Erythroblast (primary cell): ENCODE measurements around the gene ADCY4.

Source experiments
- DNase-seq, 2 experiments: peaks; one replicate each; lab custom pipeline; 2025; lab: John Stamatoyannopoulos, UW
- GATA1 ChIP-seq: IDR thresholded peaks from 2 replicates; pipeline ENCODE4 v1.6.1; 2011; ENCODE audit warnings: low read depth, mild to moderate bottlenecking, control low read depth, low read length, moderate library complexity
- POLR2A ChIP-seq: IDR thresholded peaks from 2 replicates; pipeline ENCODE4 v1.6.1; 2011; ENCODE audit warnings: mild to moderate bottlenecking, low read length

Gene ADCY4

GRCh38 chr14:24338843-24339242 lies 4.0 kb upstream of the ADCY4 start:
- DNase-seq, result no peak
- TF ChIP-seq POLR2A, result no peak
- no peak for TF ChIP-seq GATA1

GRCh38 chr14:24337824-24338175 lies 2.9 kb upstream of the ADCY4 start:
- TF ChIP-seq POLR2A, result no peak
- TF ChIP-seq GATA1, result no peak
- no peak for DNase-seq

GRCh38 chr14:24337144-24337823 lies 2.4 kb upstream of the ADCY4 start:
- TF ChIP-seq GATA1, result no peak
- TF ChIP-seq POLR2A, result no peak
- no peak for DNase-seq

GRCh38 chr14:24335461-24336171 lies 745 bp upstream of the ADCY4 start:
- TF ChIP-seq GATA1, result no peak
- TF ChIP-seq POLR2A, result no peak

GRCh38 chr14:24332268-24332993 lies 2.4 kb downstream of the ADCY4 start:
- TF ChIP-seq GATA1 (no peak), POLR2A (no peak)
- DNase-seq, result peak; percentile 67 to 77

More at GRCh38 chr14:24335461-24336171, 745 bp upstream of the ADCY4 start:
- DNase-seq, result no peak

GRCh38 chr14:24331731-24332267 lies 3.1 kb downstream of the ADCY4 start:
- TF ChIP-seq POLR2A (no peak), GATA1 (no peak)
- no peak for DNase-seq

- DNase-seq, result no peak
- TF ChIP-seq GATA1, result no peak
- TF ChIP-seq POLR2A, result no peak
Measured at GRCh38 chr14:24330973-24331674, 3.7 kb downstream of the ADCY4 start.

- DNase-seq, result peak; percentile 34 to 37
Measured at GRCh38 chr14:24329736-24330135, 5.1 kb downstream of the ADCY4 start.

GRCh38 chr14:24329073-24329663 lies 5.7 kb downstream of the ADCY4 start:
- no peak for TF ChIP-seq POLR2A
- TF ChIP-seq GATA1, result no peak
- no peak for DNase-seq

More at GRCh38 chr14:24329736-24330135, 5.1 kb downstream of the ADCY4 start:
- no peak for TF ChIP-seq GATA1
- no peak for TF ChIP-seq POLR2A

GRCh38 chr14:24327914-24328313 lies 7.0 kb downstream of the ADCY4 start:
- peak; percentile 24 to 45 for DNase-seq

- no peak for TF ChIP-seq GATA1
- TF ChIP-seq POLR2A, result no peak
Measured at GRCh38 chr14:24327303-24327702, 7.6 kb downstream of the ADCY4 start.

GRCh38 chr14:24325963-24326362 lies 8.9 kb downstream of the ADCY4 start:
- no peak for TF ChIP-seq GATA1
- no peak for TF ChIP-seq POLR2A

More at GRCh38 chr14:24327303-24327702, 7.6 kb downstream of the ADCY4 start:
- no peak for DNase-seq

GRCh38 chr14:24325041-24325530 lies 9.8 kb downstream of the ADCY4 start:
- no peak for DNase-seq
- no peak for TF ChIP-seq POLR2A
- TF ChIP-seq GATA1, result no peak

More at GRCh38 chr14:24325963-24326362, 8.9 kb downstream of the ADCY4 start:
- DNase-seq, result no peak
